ENCODE measurements around the gene MSANTD2.
"Not testable (repeated sequence)": the region's sequence is repeated elsewhere in the genome, so short reads cannot be mapped to it uniquely, and the experiment has no call there.

The MSANTD2 gene

GRCh38 chr11:124817036-124817435 lies 16.8 kb upstream of the MSANTD2 start:
- DNase-seq, result no peak

GRCh38 chr11:124814739-124815138 lies 14.5 kb upstream of the MSANTD2 start:
- no peak for DNase-seq

- no peak for DNase-seq
Measured at GRCh38 chr11:124812876-124813275, 12.7 kb upstream of the MSANTD2 start.

GRCh38 chr11:124811399-124812125 lies 11.4 kb upstream of the MSANTD2 start:
- no peak for DNase-seq

GRCh38 chr11:124807660-124808270 lies 7.6 kb upstream of the MSANTD2 start:
- no peak for DNase-seq

GRCh38 chr11:124807201-124807600 lies 7.0 kb upstream of the MSANTD2 start:
- DNase-seq, result no peak

GRCh38 chr11:124804884-124805283 lies 4.7 kb upstream of the MSANTD2 start:
- no peak for DNase-seq

GRCh38 chr11:124801636-124802312 lies 1.6 kb upstream of the MSANTD2 start:
- DNase-seq, result no peak

- no peak for DNase-seq
Measured at GRCh38 chr11:124801014-124801413, 808 bp upstream of the MSANTD2 start.

- no peak for DNase-seq
Measured at GRCh38 chr11:124799348-124800225, 619 bp downstream of the MSANTD2 start.

- DNase-seq, result no peak
Measured at GRCh38 chr11:124798991-124799347, 1.2 kb downstream of the MSANTD2 start.

GRCh38 chr11:124796312-124796711 lies 3.9 kb downstream of the MSANTD2 start:
- no peak for DNase-seq

- DNase-seq, result no peak
Measured at GRCh38 chr11:124793466-124794278, 6.5 kb downstream of the MSANTD2 start.

GRCh38 chr11:124791626-124792341 lies 8.4 kb downstream of the MSANTD2 start:
- DNase-seq, result no peak

GRCh38 chr11:124788521-124788920 lies 11.7 kb downstream of the MSANTD2 start:
- DNase-seq, result no peak

GRCh38 chr11:124784051-124784450 lies 16.2 kb downstream of the MSANTD2 start:
- no peak for DNase-seq

GRCh38 chr11:124783002-124783401 lies 17.2 kb downstream of the MSANTD2 start:
- DNase-seq, result no peak

- DNase-seq, result no peak
Measured at GRCh38 chr11:124779568-124779967, 20.6 kb downstream of the MSANTD2 start.

- no peak for DNase-seq
Measured at GRCh38 chr11:124778281-124778680, 21.9 kb downstream of the MSANTD2 start.

- DNase-seq, result no peak
Measured at GRCh38 chr11:124776865-124777645, 23.2 kb downstream of the MSANTD2 start.

GRCh38 chr11:124770959-124771358 lies 29.2 kb downstream of the MSANTD2 start:
- DNase-seq, result not testable (repeated sequence)

All from NCI-H1436 treated with DMSO at 0.1 percent for 48 hours (cell line).